NCI-H226 (cell line): Measurements from ENCODE around the gene SHB.

Experiments
- DNase-seq: peaks from one replicate; pipeline ENCODE4 v3.0.0-alpha.2; 2015

The SHB gene

DNA sequence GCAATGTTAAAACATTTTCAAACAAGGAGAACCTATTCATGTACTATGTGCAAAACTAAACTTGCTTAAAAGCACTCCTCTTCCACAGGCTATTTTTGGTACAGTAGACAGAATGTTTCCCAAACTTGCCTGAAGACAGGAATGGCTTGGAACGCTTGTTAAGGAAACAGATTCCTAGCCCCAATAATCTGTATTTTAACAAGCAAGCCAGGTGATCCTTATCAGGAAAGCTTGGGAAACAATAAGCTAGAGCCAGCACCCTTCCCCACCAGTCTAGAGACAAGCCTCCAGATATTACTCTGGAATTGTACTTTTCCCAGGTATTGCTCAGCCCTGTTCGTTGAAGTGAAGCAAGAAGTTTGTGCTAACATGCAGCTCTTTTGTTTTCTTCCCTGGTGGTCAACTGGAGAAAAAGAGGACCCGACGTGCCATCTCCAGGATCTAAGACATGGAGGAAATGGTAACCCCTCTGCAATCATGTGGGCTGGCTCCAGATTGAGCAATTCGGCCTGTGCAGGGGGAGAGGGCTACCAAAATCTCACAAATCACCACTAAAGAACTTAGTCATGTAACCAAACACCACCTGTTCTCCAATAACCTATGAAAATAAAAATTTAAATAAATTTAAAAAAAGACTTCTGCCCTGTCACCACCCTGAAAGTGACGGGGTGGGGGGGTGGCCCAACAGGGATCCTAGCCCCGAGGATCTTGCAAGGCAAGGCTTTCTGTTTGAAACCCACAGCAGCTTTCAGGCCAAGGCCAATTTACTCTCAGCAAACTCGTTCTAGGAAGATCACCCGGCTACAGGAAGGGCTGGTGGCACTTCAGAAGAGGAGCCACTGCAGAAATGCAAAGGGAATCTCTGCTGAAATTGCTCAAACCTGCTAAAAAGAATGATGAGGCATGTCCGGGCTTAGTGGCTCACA is 48.6 kb downstream of the SHB start:
- DNase-seq = no peak

- no peak for DNase-seq
Measured at GRCh38 chr9:38019731-38020130, 49.3 kb downstream of the SHB start.

DNA sequence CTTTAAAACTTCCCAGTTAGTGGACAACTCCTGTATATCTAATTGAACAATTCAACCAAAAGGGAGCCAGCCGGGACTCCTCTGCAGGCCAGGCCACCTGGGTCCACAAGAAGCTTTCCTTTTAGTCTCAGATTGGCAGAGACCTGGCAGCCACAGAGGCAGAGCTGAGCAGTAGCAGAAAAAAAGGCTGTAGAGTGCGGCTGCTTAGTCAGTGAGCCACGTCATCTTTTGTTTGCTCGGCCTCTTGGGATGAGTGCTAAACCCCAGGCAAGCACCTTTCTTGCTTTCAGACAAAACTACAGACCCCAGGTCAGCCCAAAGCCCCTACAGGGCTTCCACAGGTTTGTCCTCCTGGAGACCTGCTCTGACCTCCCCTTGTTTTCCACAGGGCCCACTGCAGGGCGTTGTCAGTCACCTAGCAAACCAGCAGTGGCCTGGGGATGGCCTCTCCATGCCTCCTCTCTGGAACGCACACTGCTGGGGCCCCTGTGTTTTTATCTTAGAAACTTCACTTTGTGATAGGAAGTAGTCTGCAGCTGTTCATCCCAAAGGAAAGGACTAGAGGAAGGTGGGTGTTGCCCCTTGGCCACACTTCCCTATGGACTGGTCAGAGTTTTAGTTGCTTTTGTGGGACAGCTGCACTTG is 49.9 kb downstream of the SHB start:
- DNase-seq = no peak

DNA sequence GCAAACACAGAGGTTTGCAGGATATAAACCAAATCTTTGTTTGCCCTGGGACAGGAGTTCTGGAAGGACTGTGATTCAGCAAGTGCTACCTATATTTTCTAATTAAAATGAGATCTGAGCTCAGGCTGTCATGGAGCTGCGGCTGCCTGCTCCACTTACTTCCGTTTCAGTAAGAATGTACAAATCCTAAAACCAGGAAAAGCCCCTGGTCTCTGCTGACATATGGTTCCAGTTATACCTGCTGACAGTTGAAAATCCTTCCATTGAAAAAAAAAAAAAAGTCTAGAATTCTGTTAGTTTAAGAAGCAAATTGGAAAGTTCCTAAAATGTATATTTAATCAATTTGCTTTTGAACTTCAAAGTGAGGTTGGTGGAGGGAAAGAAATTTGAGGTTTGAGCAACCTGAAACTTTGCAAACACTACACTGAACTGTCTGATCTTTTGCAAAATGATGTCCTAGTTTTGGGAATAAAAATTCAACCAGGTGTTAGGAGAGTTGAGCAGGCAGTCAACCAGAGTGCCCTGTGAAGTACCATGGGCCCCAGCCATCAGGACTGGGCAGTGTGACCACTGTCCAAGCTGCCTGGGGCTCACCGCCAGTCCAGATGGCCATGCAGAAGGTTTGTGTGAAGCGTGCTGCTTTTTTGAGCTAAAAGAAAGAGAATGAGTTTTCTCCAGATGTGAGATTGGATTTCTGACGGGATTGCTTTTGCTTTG is 50.6 kb downstream of the SHB start:
- DNase-seq = no peak

DNA sequence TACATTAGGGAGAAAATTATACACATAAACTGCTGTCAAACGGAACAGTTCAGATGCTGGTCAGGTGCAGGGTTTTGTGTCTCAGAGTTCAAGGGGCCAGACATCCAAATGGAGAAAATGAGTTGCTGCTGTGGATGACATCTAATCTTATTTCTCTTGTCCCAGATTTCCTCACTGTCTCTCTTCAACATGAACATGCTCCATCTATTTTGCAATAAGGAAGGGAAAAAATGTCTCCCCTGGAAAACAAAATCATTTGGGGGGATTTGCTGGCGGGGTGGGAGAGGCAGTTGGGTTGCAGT is 51.2 kb downstream of the SHB start:
- DNase-seq = no peak

GRCh38 chr9:38017149-38017884 is 51.7 kb downstream of the SHB start:
- DNase-seq = no peak

- no peak for DNase-seq
Measured at GRCh38 chr9:38016375-38017135, 52.5 kb downstream of the SHB start.

DNA sequence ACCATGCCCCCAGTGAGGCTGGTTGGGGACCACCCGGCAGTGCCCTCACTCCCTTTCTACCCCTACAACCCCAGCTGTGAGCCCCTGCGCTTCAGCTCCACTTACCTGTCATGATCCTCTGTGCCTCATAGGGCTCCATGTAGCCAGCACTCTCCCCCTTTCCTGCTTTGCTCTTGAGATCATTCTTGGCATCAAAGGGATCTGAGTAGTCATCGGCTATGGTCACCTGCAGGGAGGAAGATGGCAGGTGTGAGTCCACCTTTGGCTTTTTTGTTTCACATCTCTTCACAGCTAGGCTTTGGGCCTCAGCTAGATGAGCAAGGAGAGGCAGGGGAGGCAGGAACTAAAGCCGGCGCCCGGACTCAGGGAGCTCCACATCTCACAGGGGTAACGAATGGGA is 53.1 kb downstream of the SHB start:
- no peak for DNase-seq

GRCh38 chr9:38015266-38015665 is 53.8 kb downstream of the SHB start:
- no peak for DNase-seq

- no peak for DNase-seq
Measured at GRCh38 chr9:38012767-38013450, 56.1 kb downstream of the SHB start.

GRCh38 chr9:38011991-38012390 is 57.0 kb downstream of the SHB start:
- DNase-seq = no peak

- DNase-seq = no peak
Measured at GRCh38 chr9:38010918-38011704, 57.9 kb downstream of the SHB start.

GRCh38 chr9:38009990-38010389 is 59.0 kb downstream of the SHB start:
- no peak for DNase-seq

GRCh38 chr9:38009035-38009501 is 60.0 kb downstream of the SHB start:
- no peak for DNase-seq

- peak; percentile 76 for DNase-seq
Measured at GRCh38 chr9:38008168-38009034, 60.6 kb downstream of the SHB start.

GRCh38 chr9:38007016-38007415 is 62.0 kb downstream of the SHB start:
- DNase-seq = no peak

DNA sequence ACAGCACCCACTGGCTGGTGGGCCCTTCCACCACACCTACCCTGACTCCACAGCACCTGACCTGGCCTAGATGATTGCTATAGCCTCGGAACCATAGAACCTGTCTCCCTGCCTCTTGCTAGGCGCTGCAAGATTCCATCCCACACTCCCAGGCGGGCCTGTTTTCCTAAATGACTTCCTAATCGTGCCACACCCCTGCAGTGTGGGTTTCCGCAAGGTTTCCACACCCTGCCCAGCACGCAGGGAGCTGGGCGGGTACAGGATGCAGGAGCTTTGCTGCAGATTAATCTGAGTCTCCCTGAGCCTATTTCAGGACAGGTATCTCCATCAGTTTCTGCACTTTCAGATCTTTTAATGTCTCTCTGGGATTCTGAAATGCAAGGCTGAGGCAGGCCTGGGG is 62.9 kb downstream of the SHB start:
- no peak for DNase-seq

- DNase-seq = no peak
Measured at GRCh38 chr9:38004809-38005560, 64.0 kb downstream of the SHB start.
